K562 (cell line): Measurements from ENCODE around the gene P3H1. TPM values are rescaled to one million over a fixed set of nuclear protein-coding genes. Genes with fewer than 3 reads are reported as not detected.

ENCODE experiments used
- ATAC-seq: fragments of 200-7000 bp; cut with Tn5 transposase; 3 replicates; pipeline ENCODE4 v1.9.1; 2020; ENCODE audit warnings: moderate library complexity
- BruUV-seq: library from RNA; stranded (reverse); fragments of 400-500 nt; replicated peaks from 2 replicates; lab custom pipeline; 2021; lab: Mats Ljungman, UMichigan
- CTCF ChIA-PET: fragments of 300-600 bp; formaldehyde crosslinking; extraction: SDS; loops from one replicate; lab custom pipeline; 2021; ENCODE audit warnings: low intra/inter-chr PET ratio; lab: Yijun Ruan, JAX
- POLR2A ChIA-PET: fragments of 300-600, 350-650 bp; sonication (Branson Sonifier 250); formaldehyde crosslinking; extraction: SDS; loops from one replicate; lab custom pipeline; 2021; ENCODE audit warnings: antibody characterized with exemption, inconsistent platforms; lab: Yijun Ruan, JAX
- DNase-seq, 4 experiments: peaks; one replicate each; pipeline versions ENCODE4 v3.0.0 to v3.0.0-alpha.2; 2011 to 2018; ENCODE audit warnings: low spot score in 3 of 4, mixed read lengths in 3 of 4; ENCODE audit errors: extremely low read depth in 1 of 4
- FAIRE-seq: peaks from 2 replicates; lab custom pipeline; 2011; peaks lifted over from hg19 to GRCh38; lab: Jason Lieb, UNC
- H2AFZ ChIP-seq: 2 replicates; pipeline ENCODE4 v1.6.0; 2011; ENCODE audit warnings: low read depth, low read length, control low read depth, inconsistent platforms
- H3K27ac ChIP-seq: fragments of 200-600 bp; 3 replicates; pipeline ENCODE4 v1.8.0; 2011; ENCODE audit warnings: low read depth, mild to moderate bottlenecking, control low read depth, inconsistent platforms, low read length, moderate library complexity, mixed read lengths; ENCODE audit errors: extremely low read depth
- H3K27me3 ChIP-seq, 2 experiments: fragments of 300-600 bp in 1 of 2; 2 replicates in 1 of 2; 3 replicates in 1 of 2; pipeline versions ENCODE4 v1.6.0 to v1.8.0; 2011; ENCODE audit warnings: inconsistent platforms in 2 of 2, low read length in 2 of 2, mild to moderate bottlenecking in 1 of 2, mixed read lengths in 1 of 2, moderate library complexity in 1 of 2; ENCODE audit not compliant: control insufficient read depth in 2 of 2, insufficient read depth in 2 of 2
- H3K36me3 ChIP-seq: fragments of 300-600 bp; 3 replicates; pipeline ENCODE4 v1.8.0; 2011; ENCODE audit warnings: mild to moderate bottlenecking, low read length, inconsistent platforms; ENCODE audit not compliant: control insufficient read depth, insufficient read depth
- H3K4me1 ChIP-seq, 2 experiments: fragments of 200-600 bp in 1 of 2; replicated peaks in 1 of 2; 2 replicates in 1 of 2; 3 replicates in 1 of 2; pipeline versions ENCODE4 v1.5.1 to v1.8.0; 2011; ENCODE audit warnings: inconsistent platforms in 2 of 2, low read length in 2 of 2, mild to moderate bottlenecking in 1 of 2, mixed read lengths in 1 of 2, moderate library complexity in 1 of 2; ENCODE audit not compliant: control insufficient read depth in 2 of 2, insufficient read depth in 2 of 2
- H3K4me2 ChIP-seq: 2 replicates; pipeline ENCODE4 v1.6.1; 2011; ENCODE audit warnings: low read length, control low read depth, inconsistent platforms, mixed read lengths; ENCODE audit not compliant: insufficient read depth
- H3K4me3 ChIP-seq: fragments of 200-600 bp; sonication (generic), shearing (Covaris generic); 2 replicates; pipeline ENCODE4 v1.5.1; 2016; ENCODE audit warnings: control low read depth, inconsistent platforms
- H3K79me2 ChIP-seq: fragments of 200-600 bp; 3 replicates; pipeline ENCODE4 v1.8.0; 2011; ENCODE audit warnings: low read length, inconsistent platforms; ENCODE audit not compliant: control insufficient read depth, insufficient read depth
- H3K9ac ChIP-seq, 2 experiments: 2 replicates each; pipeline versions ENCODE4 v1.6.0 to v1.6.1; 2011; ENCODE audit warnings: low read depth in 2 of 2, low read length in 2 of 2, control low read depth in 1 of 2, inconsistent platforms in 1 of 2, mild to moderate bottlenecking in 1 of 2, mixed read lengths in 1 of 2; ENCODE audit not compliant: insufficient read depth in 1 of 2
- H3K9me1 ChIP-seq: one replicate; pipeline ENCODE4 v1.6.0; 2011; ENCODE audit warnings: inconsistent platforms, mild to moderate bottlenecking, low read length, moderate library complexity; ENCODE audit not compliant: control insufficient read depth, insufficient read depth
- H3K9me3 ChIP-seq: replicated peaks from 2 replicates; pipeline ENCODE4 v1.5.1; 2011; ENCODE audit warnings: low read depth, low read length, inconsistent platforms; ENCODE audit not compliant: control insufficient read depth, insufficient read depth
- H4K20me1 ChIP-seq: replicated peaks from 2 replicates; pipeline ENCODE4 v1.6.1; 2011; ENCODE audit warnings: low read length, inconsistent platforms, mixed read lengths; ENCODE audit not compliant: control insufficient read depth, insufficient read depth
- FOSL1 ChIP-seq: fragments of 200-800 bp; sonication (Bioruptor generic); conservative IDR thresholded peaks from 2 replicates; pipeline ENCODE4 v1.6.1; 2016; ENCODE audit warnings: missing genetic modification characterization, missing compliant biosample characterization
- NFE2L1 ChIP-seq: fragments of 450-650 bp; IDR thresholded peaks from 2 replicates; pipeline ENCODE4 v1.6.1; 2016; ENCODE audit warnings: missing genetic modification characterization, low read depth, mild to moderate bottlenecking, missing compliant biosample characterization, moderate library complexity, borderline replicate concordance
- RBBP5 ChIP-seq: fragments of 200-600 bp; sonication (generic); IDR thresholded peaks from 2 replicates; pipeline ENCODE4 v1.6.1; 2012; ENCODE audit warnings: borderline replicate concordance, mild to moderate bottlenecking, low read length, control low read depth, inconsistent platforms; ENCODE audit not compliant: insufficient read depth, poor library complexity, severe bottlenecking
- RFX5 ChIP-seq: IDR thresholded peaks from 2 replicates; pipeline ENCODE4 v1.6.1; 2011; ENCODE audit warnings: low read depth, mild to moderate bottlenecking, improper control_type of control experiment, low read length
- SMARCB1 ChIP-seq: IDR thresholded peaks from 2 replicates; pipeline ENCODE4 v1.6.1; 2011; ENCODE audit warnings: improper control_type of control experiment, low read depth; ENCODE audit not compliant: insufficient read length
- ZBTB2 ChIP-seq: fragments of 450-650 bp; IDR thresholded peaks from 2 replicates; pipeline ENCODE4 v1.6.1; 2016; ENCODE audit warnings: antibody characterized with exemption
- ZNF134 ChIP-seq: fragments of 250-450 bp; sonication (Bioruptor Pico); conservative IDR thresholded peaks from 2 replicates; pipeline ENCODE4 v1.4.0; 2020
- ZNF212 ChIP-seq: fragments of 450-650 bp; formaldehyde crosslinking; IDR thresholded peaks from 2 replicates; pipeline ENCODE4 v1.4.0; 2020; ENCODE audit warnings: mild to moderate bottlenecking
- ZNF253 ChIP-seq: fragments of 250-450 bp; sonication (Bioruptor Pico); conservative IDR thresholded peaks from 2 replicates; pipeline ENCODE4 v1.6.1; 2021; ENCODE audit warnings: mild to moderate bottlenecking
- ZNF766 ChIP-seq: fragments of 200-800 bp; sonication (Bioruptor generic); conservative IDR thresholded peaks from 2 replicates; pipeline ENCODE4 v1.6.1; 2016; ENCODE audit warnings: missing genetic modification characterization, missing compliant biosample characterization
- WGBS: fragments of 100-300 bp; shearing (Covaris generic); methylation state at CpG from one replicate; pipeline ENCODE4 v1.1.6; 2016; ENCODE audit warnings: low coverage, mixed read lengths; ENCODE audit not compliant: insufficient coverage; ENCODE audit errors: missing lambda C conversion rate; 5-methylcytosine and 5-hydroxymethylcytosine counted together
- in situ Hi-C: fragments of 300-500 bp; cut with MboI; formaldehyde crosslinking; loops from 4 replicates; pipeline ENCODE4 v1.15.0; 2018; ENCODE audit warnings: inconsistent platforms, mixed read lengths
- intact Hi-C: fragments of 100-400 bp; cut with micrococcal nuclease; formaldehyde crosslinking; loops from 2 replicates; pipeline ENCODE4 v1.14.2; 2022
- polyA plus RNA-seq, 8 experiments: library from polyadenylated mRNA; depleted of rRNA in 4 of 8; stranded (reverse) in 5 of 8; unstranded in 3 of 8; fragments of >200 nt; fragmentation: Nextera tagmentation in 2 of 8; fragmentation: Illumina TruSeq in 1 of 8; extraction: Ambion mirVana in 2 of 8; extraction: Trizol in 1 of 8; gene quantifications; 2 replicates each; pipeline versions ENCODE4 v1.2.1 to v1.2.3, GENCODE V29; 2011 to 2014; ENCODE audit warnings: inconsistent platforms in 1 of 8, missing spikeins in 1 of 8
- total RNA-seq, 7 experiments: library from RNA; depleted of rRNA in 6 of 7; stranded (reverse); fragments of >200 nt in 6 of 7; fragmentation: Illumina TruSeq in 2 of 7; extraction: Trizol in 2 of 7; gene quantifications; 2 replicates each; pipeline versions ENCODE4 v1.2.1 to v1.2.3, GENCODE V29; 2011 to 2021; ENCODE audit warnings: low replicate concordance in 1 of 7

The P3H1 gene
- total and polyA plus RNA-seq, 9 of the 15 experiments (the other 6 are each of a cell fraction or from before 2014, with no cell fraction given), result 1.7 to 81.7 (median 45.7) TPM

- no peaks in the 10 kb centered on the region for H4K20me1 ChIP-seq
- CTCF ChIA-PET, result no interaction called here
- H3K4me3 ChIP-seq, result no peak overlapping the region
- H3K27me3 ChIP-seq, result no peaks in the 10 kb centered on the region
- in situ Hi-C loops (no loop called here), intact Hi-C loops (no loop called here)
- FAIRE-seq, result no peak
- peaks cover 18% of the 10 kb centered on the region; the same call in 2 of the 3 replicates for H3K36me3 ChIP-seq
- no peak overlapping the region for H3K27ac ChIP-seq
- TF ChIP-seq ZNF212 (CRISPR knock-in tag) (no peak), ZBTB2 (no peak), ZNF253 (no peak), SMARCB1 (no peak), RBBP5 (no peak), FOSL1 (tag) (no peak), ZNF134 (CRISPR knock-in tag) (no peak), ZNF766 (CRISPR knock-in tag) (no peak), NFE2L1 (tag) (no peak), RFX5 (no peak)
- no peak overlapping the region for H3K9ac ChIP-seq
- ATAC-seq, result no peak
- H3K9me3 ChIP-seq, result no peaks in the 10 kb centered on the region
- BruUV-seq, result no TSS peak
- 68% methylated on average over 5 of the region's 5 CpGs for WGBS
- no peak overlapping the region for H2AFZ ChIP-seq
- POLR2A ChIA-PET, result interaction anchor here (1.3 to 3.3 kb wide), 4 partner anchors 10 to 37 kb away, joined by 3 to 22 read pairs (median 4); partner anchors contain the start of genes ERMAP and SVBP
- peak in 1 of 4 experiments; percentile 7 for DNase-seq
- no peaks in the 10 kb centered on the region; a peak in 1 of 5 replicates for H3K4me1 ChIP-seq
- no peaks in the 10 kb centered on the region for H3K79me2 ChIP-seq
- H3K9me1 ChIP-seq, result no peaks in the 10 kb centered on the region
- H3K4me2 ChIP-seq, result no peak overlapping the region
These were observed 39.8 kb upstream of the P3H1 start for GRCh38 chr1:42806593-42806992.
